ENCODE results near the gene AP3M1.
"Not testable (repeated sequence)": the region's sequence is repeated elsewhere in the genome, so short reads cannot be mapped to it uniquely, and the experiment has no call there.

The AP3M1 gene

DNA sequence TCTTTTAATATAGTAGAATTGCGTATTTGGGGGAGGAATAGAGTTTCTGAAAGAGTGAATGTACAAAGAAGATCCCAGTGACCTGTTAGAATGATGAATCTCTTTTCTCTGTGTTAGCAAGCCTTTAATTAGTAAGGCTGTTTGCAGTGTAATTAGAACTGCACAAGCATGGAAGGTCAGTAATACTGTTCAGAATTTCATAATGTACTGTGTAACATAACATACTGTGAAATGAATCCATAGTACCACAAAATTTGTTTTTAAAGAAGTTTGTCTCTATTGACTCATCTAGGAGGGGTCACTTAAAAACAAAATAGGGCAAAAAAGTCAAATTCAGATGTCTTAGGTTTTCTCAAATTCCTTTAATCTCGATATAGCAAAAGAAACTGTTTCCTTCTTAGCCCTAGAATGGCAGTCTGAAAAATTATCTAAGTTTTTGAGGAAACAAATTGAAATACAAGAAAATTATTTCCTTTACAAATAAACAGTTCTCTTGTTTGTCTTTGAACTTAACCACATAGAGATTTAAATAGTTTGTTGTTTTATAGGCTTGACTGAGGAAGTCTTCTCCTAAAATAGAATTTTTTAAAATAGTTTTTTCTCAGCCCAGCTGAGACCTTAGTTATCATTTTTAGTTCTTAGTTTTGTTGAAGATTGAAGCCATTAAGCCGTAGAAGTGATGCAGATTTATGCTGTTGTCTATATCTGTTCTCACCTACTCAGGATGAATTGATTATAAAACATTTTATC is 12.9 kb upstream of the AP3M1 start:
- Histone ChIP-seq H3K27ac (ENCODE audit: low read depth, low read length) (peak overlapping the region; percentile 50), H2AFZ (ENCODE audit: low read length, unreplicated experiment) (no peak overlapping the region), H3K4me3 (ENCODE audit: low read depth, low read length) (no peak overlapping the region), H3K79me2 (ENCODE audit: control insufficient read depth, insufficient read depth, low read length, unreplicated experiment) (peaks cover 4% of the 10 kb centered on the region), H3K27me3 (ENCODE audit: insufficient read depth, low read length) (no peaks in the 10 kb centered on the region), H3K4me1 (ENCODE audit: control insufficient read depth, insufficient read depth, low read length, unreplicated experiment) (peaks cover 28% of the 10 kb centered on the region), H3K36me3 (ENCODE audit: insufficient read depth, low read length) (no peaks in the 10 kb centered on the region)

DNA sequence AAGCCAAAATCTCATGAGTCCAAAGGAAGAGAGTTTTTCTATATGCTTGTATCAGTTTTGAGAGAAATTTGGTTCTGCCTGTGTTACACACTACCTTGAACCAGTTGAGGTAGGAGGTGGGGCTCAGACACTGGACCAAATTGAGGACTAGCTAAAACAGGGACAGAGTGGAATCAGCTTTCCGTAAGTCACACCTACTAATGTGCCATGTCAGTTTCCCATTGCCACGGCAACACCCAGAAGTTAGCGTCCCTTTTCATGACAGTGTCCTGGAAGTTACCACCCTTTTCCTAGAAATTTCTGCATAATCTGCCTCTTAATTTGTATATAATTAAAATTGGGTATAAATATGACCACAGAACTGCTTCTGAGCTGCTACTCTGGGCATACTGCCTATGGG is 9.4 kb upstream of the AP3M1 start:
- peaks cover 2% of the 10 kb centered on the region for H3K79me2 ChIP-seq (ENCODE audit: control insufficient read depth, insufficient read depth, low read length, unreplicated experiment)

DNA sequence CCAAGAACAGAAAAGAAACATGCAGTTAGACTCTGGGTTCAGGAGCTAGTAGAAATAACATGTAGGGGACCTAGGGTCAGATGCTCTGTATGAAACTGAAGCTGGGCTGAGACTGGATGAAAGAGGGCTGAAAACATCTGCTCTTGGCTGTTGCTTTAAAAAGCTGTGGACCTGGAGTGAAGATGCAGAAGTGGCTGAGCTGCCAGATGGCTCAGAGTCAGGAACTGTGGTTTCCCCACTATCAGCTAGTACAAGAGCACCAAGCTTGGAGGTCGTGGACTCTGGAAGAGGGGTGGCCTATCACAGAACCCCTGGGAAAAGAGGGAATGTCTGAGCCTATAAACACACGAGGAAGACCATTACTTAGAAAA is 6.3 kb upstream of the AP3M1 start:
- peaks cover 9% of the 10 kb centered on the region for H3K4me1 ChIP-seq (ENCODE audit: control insufficient read depth, insufficient read depth, low read length, unreplicated experiment)
- H3K36me3 ChIP-seq (ENCODE audit: insufficient read depth, low read length), result no peaks in the 10 kb centered on the region
- no peak overlapping the region for H3K4me3 ChIP-seq (ENCODE audit: low read depth, low read length)
- H3K27ac ChIP-seq (ENCODE audit: low read depth, low read length), result no peak overlapping the region
- no peak overlapping the region for H2AFZ ChIP-seq (ENCODE audit: low read length, unreplicated experiment)
- H3K79me2 ChIP-seq (ENCODE audit: control insufficient read depth, insufficient read depth, low read length, unreplicated experiment), result peaks cover 13% of the 10 kb centered on the region
- H3K27me3 ChIP-seq (ENCODE audit: insufficient read depth, low read length), result no peaks in the 10 kb centered on the region

More for the DNA sequence above, 9.4 kb upstream of the AP3M1 start:
- Histone ChIP-seq H3K4me1 (ENCODE audit: control insufficient read depth, insufficient read depth, low read length, unreplicated experiment) (peaks cover 16% of the 10 kb centered on the region), H3K36me3 (ENCODE audit: insufficient read depth, low read length) (no peaks in the 10 kb centered on the region), H3K27ac (ENCODE audit: low read depth, low read length) (no peak overlapping the region), H3K4me3 (ENCODE audit: low read depth, low read length) (no peak overlapping the region), H2AFZ (ENCODE audit: low read length, unreplicated experiment) (no peak overlapping the region), H3K27me3 (ENCODE audit: insufficient read depth, low read length) (no peaks in the 10 kb centered on the region)

DNA sequence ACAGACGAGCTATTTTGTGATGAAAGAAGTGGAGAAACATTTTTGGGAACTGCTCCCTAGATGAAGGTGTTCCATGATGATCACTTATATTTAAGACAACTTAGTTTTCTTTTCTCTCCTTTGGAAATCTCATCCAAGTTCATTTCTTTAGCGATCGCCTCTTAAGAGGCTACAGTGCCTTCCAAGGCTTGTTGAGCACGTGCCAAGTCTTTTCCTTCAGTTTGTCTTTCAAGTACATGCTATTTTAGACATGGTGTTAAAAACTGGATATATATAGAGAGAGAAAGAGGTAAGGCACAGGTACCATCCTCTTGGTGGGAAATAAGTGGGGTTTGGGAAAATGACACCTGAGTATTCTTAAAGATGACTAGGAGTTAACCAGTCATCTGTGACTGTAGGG is 3.0 kb upstream of the AP3M1 start:
- H3K36me3 ChIP-seq (ENCODE audit: insufficient read depth, low read length), result no peaks in the 10 kb centered on the region
- H3K27me3 ChIP-seq (ENCODE audit: insufficient read depth, low read length), result no peaks in the 10 kb centered on the region
- peak overlapping the region; percentile 38 for H3K4me3 ChIP-seq (ENCODE audit: low read depth, low read length)
- peaks cover 33% of the 10 kb centered on the region for H3K79me2 ChIP-seq (ENCODE audit: control insufficient read depth, insufficient read depth, low read length, unreplicated experiment)
- H3K4me1 ChIP-seq (ENCODE audit: control insufficient read depth, insufficient read depth, low read length, unreplicated experiment), result peaks cover 14% of the 10 kb centered on the region
- peak overlapping the region; percentile 33 for H2AFZ ChIP-seq (ENCODE audit: low read length, unreplicated experiment)
- H3K27ac ChIP-seq (ENCODE audit: low read depth, low read length), result peak overlapping the region; percentile 31; the same call in 1 of the 2 replicates

DNA sequence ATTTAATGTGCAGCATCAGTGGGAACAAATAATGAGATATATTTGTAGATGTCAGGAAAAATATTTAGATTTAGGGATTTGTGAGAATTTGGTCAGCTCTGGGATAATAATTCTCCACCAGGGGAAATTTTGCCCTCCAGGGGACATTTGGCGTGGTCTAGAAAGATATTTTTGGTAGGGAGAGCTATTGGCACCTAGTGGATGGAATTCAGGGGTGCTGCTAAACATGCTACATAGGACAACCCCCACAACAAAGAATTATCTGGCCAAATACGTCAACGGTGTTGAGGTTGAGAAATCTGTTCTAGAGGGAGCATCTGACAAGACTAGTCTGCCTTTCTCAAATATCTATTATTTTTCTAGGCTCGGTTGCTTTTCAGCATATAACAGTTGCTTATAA is 2.5 kb upstream of the AP3M1 start:
- Histone ChIP-seq H3K79me2 (ENCODE audit: control insufficient read depth, insufficient read depth, low read length, unreplicated experiment) (peaks cover 38% of the 10 kb centered on the region), H3K4me3 (ENCODE audit: low read depth, low read length) (peak overlapping the region; percentile 38), H3K4me1 (ENCODE audit: control insufficient read depth, insufficient read depth, low read length, unreplicated experiment) (peaks cover 14% of the 10 kb centered on the region), H3K27me3 (ENCODE audit: insufficient read depth, low read length) (no peaks in the 10 kb centered on the region), H3K27ac (ENCODE audit: low read depth, low read length) (peak overlapping the region; percentile 31; the same call in 1 of the 2 replicates), H2AFZ (ENCODE audit: low read length, unreplicated experiment) (peak overlapping the region; percentile 33), H3K36me3 (ENCODE audit: insufficient read depth, low read length) (no peaks in the 10 kb centered on the region)

DNA sequence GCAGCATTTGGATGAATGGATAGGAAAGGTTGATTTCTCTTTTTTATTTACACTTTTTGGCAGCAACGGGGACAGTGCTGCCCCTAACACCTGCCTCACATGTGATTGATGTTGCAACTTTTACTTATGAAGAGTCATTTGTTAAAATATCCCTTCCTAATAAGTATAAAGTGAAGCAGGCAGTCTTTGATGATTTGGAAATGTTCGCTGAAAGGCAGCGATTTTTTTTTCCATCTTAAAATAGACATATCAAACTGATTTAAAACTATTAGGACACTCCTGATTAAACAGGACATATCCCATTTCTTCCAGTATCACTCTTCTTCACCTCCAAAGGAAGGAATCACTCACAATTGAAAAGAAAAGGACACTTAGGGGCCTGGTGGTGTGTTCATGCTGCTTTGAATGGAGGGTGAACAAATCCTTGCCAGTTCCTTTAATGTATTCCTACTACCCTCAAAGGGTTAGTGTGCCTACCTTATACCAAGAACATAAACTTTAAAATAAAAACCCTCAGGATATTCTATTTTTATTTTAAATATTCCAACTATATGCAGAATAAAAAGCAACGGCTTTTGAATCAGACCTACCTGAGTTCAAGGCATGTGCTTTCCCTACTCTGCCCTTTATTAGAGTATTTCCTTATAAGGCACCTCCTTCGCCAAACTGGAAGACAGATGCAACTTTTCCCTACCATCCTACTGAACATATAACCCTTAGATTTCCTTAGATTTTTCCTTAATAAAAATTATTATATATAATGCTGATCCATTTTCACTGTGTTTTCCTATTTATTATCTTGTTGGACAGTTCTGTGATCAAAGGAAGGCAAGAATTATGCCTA is 1.5 kb upstream of the AP3M1 start:
- peak overlapping the region; percentile 97 for H3K4me3 ChIP-seq (ENCODE audit: low read depth, low read length)
- H3K79me2 ChIP-seq (ENCODE audit: control insufficient read depth, insufficient read depth, low read length, unreplicated experiment), result peaks cover 43% of the 10 kb centered on the region
- no peaks in the 10 kb centered on the region for H3K36me3 ChIP-seq (ENCODE audit: insufficient read depth, low read length)
- peaks cover 14% of the 10 kb centered on the region for H3K4me1 ChIP-seq (ENCODE audit: control insufficient read depth, insufficient read depth, low read length, unreplicated experiment)
- H3K27me3 ChIP-seq (ENCODE audit: insufficient read depth, low read length), result no peaks in the 10 kb centered on the region
- H2AFZ ChIP-seq (ENCODE audit: low read length, unreplicated experiment), result peak overlapping the region; percentile 97
- no peak overlapping the region for H3K27ac ChIP-seq (ENCODE audit: low read depth, low read length)

DNA sequence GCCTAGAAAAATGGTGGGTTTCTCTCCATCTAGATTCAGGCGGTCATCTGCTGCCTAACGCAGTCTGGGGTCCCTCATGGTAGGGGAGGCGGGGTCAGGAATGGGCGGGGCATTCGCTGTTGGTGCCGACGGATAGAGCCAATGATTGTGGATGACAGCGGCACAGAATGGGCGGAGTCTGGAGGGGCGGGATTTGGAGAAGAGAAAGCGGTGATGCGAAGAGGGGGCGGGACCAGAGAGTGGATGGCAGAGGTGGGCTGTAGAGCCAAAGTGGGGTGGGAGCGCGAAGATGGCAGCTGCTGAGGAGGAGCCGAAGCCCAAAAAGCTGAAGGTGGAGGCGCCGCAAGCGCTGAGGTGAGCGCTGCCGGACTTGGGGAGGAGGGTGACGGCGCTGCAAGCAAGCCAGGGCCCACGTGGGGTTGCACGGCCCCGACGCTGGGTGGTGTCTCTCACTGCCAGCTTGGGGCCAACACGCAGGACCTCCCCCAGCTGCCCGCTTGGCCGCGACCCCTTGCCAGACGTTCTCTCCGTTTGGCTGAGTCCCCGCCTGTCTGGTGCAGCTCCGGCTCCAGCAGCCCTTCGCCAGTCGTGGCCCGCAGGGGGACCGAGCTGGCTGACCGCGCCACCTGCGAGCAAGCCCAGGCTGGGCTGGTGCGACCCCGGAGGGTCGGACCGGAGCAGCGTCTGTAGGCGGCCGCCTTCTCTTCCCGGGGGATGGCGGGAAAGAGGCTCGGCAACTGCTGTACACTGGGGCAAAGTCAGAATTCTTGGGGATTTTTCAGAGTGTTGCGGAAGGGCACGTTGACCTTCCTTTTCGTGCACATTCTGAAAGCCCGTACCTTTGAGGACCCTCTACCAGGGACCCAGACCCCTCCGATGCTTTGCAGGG is 606 bp upstream of the AP3M1 start, which contains the start of gene ADK:
Gene ADK (plus strand): TSS at position 232 of the 889 bp plus-strand sequence. CDS start 58 bp downstream, at position 290.
- peak within 1 kb of the TSS; percentile 97 for H2AFZ ChIP-seq (ENCODE audit: low read length, unreplicated experiment)
- H3K36me3 ChIP-seq (ENCODE audit: insufficient read depth, low read length), result no peaks in the 10 kb centered on the region
- H3K27me3 ChIP-seq (ENCODE audit: insufficient read depth, low read length), result no peaks in the 10 kb centered on the region
- H3K4me1 ChIP-seq (ENCODE audit: control insufficient read depth, insufficient read depth, low read length, unreplicated experiment), result peaks cover 15% of the 10 kb centered on the region
- H3K27ac ChIP-seq (ENCODE audit: low read depth, low read length), result peak within 1 kb of the TSS; percentile 81
- peaks cover 47% of the 10 kb centered on the region for H3K79me2 ChIP-seq (ENCODE audit: control insufficient read depth, insufficient read depth, low read length, unreplicated experiment)
- H3K4me3 ChIP-seq (ENCODE audit: low read depth, low read length), result peak within 1 kb of the TSS; percentile 97

DNA sequence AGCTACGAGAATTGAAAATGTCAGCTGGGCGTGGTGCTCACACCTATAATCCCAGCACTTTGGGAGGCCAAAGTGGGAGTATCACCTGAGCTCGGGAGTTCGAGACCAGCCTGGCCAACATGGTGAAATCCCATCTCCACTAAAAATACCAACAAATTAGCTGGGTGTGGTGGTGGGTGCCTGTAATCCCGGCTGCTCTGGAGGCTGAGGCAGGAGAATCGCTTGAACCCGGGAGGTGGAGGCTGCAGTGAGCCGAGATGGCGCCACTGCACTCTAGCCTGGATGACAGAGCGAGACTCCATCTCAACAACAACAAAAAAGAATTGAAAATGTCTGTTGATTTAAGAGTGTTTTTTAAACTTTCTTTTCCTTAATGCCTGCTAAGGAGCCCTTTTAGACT is 3.6 kb downstream of the AP3M1 start:
- not testable (repeated sequence) for H3K27ac ChIP-seq (ENCODE audit: low read depth, low read length); H3K4me3 ChIP-seq (ENCODE audit: low read depth, low read length); H3K36me3 ChIP-seq (ENCODE audit: insufficient read depth, low read length); H2AFZ ChIP-seq (ENCODE audit: low read length, unreplicated experiment); H3K27me3 ChIP-seq (ENCODE audit: insufficient read depth, low read length)
- Histone ChIP-seq H3K79me2 (ENCODE audit: control insufficient read depth, insufficient read depth, low read length, unreplicated experiment) (peaks cover 69% of the 10 kb centered on the region), H3K4me1 (ENCODE audit: control insufficient read depth, insufficient read depth, low read length, unreplicated experiment) (peaks cover 23% of the 10 kb centered on the region)

DNA sequence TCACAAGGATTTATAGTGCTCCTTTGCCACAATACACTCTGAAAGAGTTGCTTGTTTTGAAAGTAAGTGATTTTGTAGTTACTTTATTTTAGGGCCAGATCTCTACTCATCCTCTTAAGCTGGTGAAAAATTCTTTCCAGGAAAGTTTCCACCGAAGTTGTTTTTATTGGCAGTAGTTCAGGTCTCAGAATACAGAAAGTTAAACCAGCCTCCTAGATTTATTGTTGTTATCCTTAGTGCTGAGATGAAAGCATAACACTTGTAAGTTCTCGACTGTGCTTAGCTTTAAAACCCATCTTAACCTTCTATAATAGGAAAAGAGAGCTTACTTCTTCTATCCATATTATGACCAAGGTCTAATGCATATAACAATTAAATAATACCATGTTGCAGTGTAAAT is 5.5 kb downstream of the AP3M1 start:
- no peaks in the 10 kb centered on the region for H3K36me3 ChIP-seq (ENCODE audit: insufficient read depth, low read length)
- peaks cover 23% of the 10 kb centered on the region for H3K4me1 ChIP-seq (ENCODE audit: control insufficient read depth, insufficient read depth, low read length, unreplicated experiment)
- H3K4me3 ChIP-seq (ENCODE audit: low read depth, low read length), result 0 out of 2 replicates have a peak overlapping the region, but pooled peaks have one; percentile 5
- H3K27ac ChIP-seq (ENCODE audit: low read depth, low read length), result 0 out of 2 replicates have a peak overlapping the region, but pooled peaks have one; percentile 16
- H3K27me3 ChIP-seq (ENCODE audit: insufficient read depth, low read length), result no peaks in the 10 kb centered on the region
- H2AFZ ChIP-seq (ENCODE audit: low read length, unreplicated experiment), result no peak overlapping the region
- peaks cover 74% of the 10 kb centered on the region for H3K79me2 ChIP-seq (ENCODE audit: control insufficient read depth, insufficient read depth, low read length, unreplicated experiment)

DNA sequence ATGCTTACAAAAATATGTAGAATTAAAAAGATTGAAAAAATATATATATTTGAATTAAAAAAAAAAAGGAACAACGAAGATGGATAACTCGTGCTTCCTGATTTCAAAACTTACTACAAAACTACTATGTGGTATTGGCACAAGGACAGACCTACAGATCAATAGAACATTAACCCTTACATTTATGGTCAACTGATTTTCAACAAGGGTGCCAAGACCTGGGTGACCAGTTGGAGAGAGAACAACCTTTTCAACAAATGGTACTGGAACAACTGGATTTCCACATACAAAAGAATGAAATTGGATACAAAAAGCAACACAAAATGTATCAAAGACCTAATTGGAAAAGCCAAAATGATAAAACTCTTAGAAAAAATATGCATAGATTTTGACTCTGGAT is 10.1 kb downstream of the AP3M1 start:
- no peak overlapping the region for H2AFZ ChIP-seq (ENCODE audit: low read length, unreplicated experiment)
- H3K36me3 ChIP-seq (ENCODE audit: insufficient read depth, low read length), result peaks cover 19% of the 10 kb centered on the region
- H3K27me3 ChIP-seq (ENCODE audit: insufficient read depth, low read length), result no peaks in the 10 kb centered on the region
- no peak overlapping the region for H3K4me3 ChIP-seq (ENCODE audit: low read depth, low read length)
- peaks cover 10% of the 10 kb centered on the region for H3K4me1 ChIP-seq (ENCODE audit: control insufficient read depth, insufficient read depth, low read length, unreplicated experiment)
- peaks cover 45% of the 10 kb centered on the region for H3K79me2 ChIP-seq (ENCODE audit: control insufficient read depth, insufficient read depth, low read length, unreplicated experiment)
- H3K27ac ChIP-seq (ENCODE audit: low read depth, low read length), result no peak overlapping the region
